ENCODE data around the gene SH2D4B.

SH2D4B gene

DNA sequence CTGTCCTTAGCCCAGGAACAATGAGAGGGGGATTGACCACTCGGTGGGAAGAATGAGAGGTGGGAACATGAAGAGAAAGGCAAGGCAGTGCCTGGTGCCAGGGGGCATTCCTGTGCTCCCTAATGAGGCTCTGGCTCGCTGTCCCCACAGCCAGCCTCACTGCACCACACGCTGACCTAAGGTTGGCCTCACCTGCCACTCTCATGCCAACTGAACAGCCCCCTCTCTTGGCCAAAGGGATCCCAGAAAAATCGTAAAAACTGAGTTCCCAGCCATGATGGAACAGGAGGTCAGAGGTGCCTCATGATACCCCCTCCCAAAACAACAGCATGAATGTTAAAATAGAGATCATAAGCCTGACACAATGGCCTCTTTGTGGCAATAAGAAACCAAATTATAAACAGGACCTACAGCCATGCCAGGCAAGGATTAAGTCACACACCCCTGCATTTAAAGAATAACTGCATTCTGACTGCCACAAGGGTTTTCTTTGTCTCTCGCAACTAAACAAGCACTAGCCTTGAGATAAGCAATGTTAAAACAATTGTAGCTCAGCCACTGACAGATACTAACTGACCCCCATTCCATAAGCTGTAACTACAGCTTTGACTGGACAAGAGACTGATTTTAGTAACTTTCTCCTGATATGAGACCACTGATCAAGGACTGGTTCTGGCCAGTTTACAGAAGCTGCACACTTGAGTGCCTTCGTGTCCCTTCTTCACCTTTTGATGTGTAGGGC, 149.2 kb downstream of the SH2D4B start:
- CTCF ChIA-PET, result interaction anchor here (1.1 to 2.5 kb wide), 4 partner anchors 13 to 86 kb away, joined by 3 to 10 read pairs (median 3); no protein-coding TSS in a partner anchor

DNA sequence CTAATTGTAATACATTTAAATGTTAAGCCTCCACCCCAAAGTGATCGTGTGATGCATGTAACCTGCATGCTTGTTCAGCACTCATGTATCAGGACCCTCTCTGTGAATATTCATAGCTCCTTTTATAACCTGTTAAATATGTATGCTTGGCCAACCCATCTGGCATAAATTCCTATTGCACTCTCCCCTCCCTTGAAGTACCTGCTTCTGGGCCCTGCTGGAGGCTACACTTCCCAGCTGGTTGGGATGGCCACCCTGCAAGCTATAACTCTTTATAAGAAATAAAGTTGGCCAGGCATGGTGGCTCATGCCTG, 149.7 kb downstream of the SH2D4B start:
- DNase-seq (ENCODE audit: extremely low spot score), result no peak
- TF ChIP-seq, protein P1, sequence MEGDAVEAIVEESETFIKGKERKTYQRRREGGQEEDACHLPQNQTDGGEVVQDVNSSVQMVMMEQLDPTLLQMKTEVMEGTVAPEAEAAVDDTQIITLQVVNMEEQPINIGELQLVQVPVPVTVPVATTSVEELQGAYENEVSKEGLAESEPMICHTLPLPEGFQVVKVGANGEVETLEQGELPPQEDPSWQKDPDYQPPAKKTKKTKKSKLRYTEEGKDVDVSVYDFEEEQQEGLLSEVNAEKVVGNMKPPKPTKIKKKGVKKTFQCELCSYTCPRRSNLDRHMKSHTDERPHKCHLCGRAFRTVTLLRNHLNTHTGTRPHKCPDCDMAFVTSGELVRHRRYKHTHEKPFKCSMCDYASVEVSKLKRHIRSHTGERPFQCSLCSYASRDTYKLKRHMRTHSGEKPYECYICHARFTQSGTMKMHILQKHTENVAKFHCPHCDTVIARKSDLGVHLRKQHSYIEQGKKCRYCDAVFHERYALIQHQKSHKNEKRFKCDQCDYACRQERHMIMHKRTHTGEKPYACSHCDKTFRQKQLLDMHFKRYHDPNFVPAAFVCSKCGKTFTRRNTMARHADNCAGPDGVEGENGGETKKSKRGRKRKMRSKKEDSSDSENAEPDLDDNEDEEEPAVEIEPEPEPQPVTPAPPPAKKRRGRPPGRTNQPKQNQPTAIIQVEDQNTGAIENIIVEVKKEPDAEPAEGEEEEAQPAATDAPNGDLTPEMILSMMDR (IDR thresholded peaks at IDR 0.05; ENCODE audit: control extremely low read depth, extremely low read depth, low read depth, missing control alignments), result no peak
- ChIA-PET CTCF (interaction anchor here (1.1 to 2.5 kb wide), 3 partner anchors 13 to 87 kb away, joined by 3 to 10 read pairs (median 3); no protein-coding TSS in a partner anchor), POLR2A (no interaction called here)

More for the DNA sequence above, 149.2 kb downstream of the SH2D4B start:
- TF ChIP-seq, protein P1 (IDR thresholded peaks at IDR 0.05; ENCODE audit: control extremely low read depth, extremely low read depth, low read depth, missing control alignments), result no peak
- no peak for DNase-seq (ENCODE audit: extremely low spot score)
- POLR2A ChIA-PET, result no interaction called here

DNA sequence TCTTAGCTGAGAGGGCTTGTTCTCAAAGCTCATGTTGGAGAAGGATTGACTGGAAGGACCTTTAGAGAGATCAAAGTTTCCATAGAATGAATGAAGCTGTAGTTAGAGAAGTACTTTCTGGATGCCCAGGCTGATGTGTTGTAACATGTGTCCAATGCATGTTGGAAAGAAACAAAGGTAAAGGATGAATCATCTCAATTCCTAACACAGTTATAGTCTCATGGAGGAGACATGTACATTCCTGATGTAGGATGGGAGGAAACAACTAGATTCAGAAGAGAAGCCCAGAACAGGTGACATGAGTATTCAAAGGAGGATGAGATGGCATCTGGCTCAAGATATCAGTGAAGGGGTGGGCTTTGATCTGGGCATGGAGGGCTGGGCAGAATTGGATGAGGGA, 152.7 kb downstream of the SH2D4B start:
- no peak for DNase-seq (ENCODE audit: extremely low spot score)
- POLR2A ChIA-PET, result no interaction called here
- CTCF ChIA-PET, result no interaction called here
- TF ChIP-seq, protein P1 (IDR thresholded peaks at IDR 0.05; ENCODE audit: control extremely low read depth, extremely low read depth, low read depth, missing control alignments), result no peak

DNA sequence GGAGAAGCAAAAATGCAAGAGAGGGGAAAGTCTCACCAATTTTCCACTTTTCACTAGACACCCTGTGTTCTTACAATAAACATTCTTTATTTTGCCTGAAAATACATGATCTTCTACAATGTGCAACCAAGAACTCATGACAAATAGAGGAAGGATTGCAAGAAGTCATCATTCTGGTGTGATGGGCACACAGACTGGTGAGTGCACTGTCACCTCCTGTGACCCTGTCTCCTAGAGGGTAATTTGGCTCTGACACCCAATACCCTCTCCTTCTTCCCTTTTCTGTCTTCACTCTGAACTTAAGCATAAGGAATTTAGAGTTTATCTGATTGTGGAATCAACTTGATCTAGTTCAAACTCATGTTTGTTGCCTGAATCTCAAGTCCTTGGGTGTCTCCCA, 153.7 kb downstream of the SH2D4B start:
- POLR2A ChIA-PET, result no interaction called here
- DNase-seq (ENCODE audit: extremely low spot score), result no peak
- CTCF ChIA-PET, result interaction anchor here (1.1 kb wide), 1 partner anchor 28 kb away, joined by 3 read pairs; no protein-coding TSS in a partner anchor
- TF ChIP-seq, protein P1 (IDR thresholded peaks at IDR 0.05; ENCODE audit: control extremely low read depth, extremely low read depth, low read depth, missing control alignments), result no peak

DNA sequence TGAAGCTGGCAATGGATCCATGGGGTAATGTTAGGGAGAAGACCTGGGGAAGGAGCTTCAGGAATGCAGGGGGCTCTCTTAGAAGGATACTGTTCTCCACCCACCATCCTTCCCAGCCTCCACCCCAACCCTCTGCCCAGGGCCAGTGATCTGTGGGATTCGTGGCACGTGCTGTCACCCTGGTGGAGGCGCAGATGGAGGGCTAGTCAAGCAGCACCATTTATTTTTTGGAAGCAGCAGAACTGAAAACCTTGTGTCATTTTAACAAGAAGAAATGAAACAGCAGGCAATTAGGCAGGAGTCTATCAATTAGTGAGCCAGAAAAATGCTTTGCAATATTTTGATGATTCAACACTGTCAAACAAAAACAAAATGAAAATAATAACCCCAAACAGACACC, 155.9 kb downstream of the SH2D4B start:
- no peak for DNase-seq (ENCODE audit: extremely low spot score)
- CTCF ChIA-PET, result interaction anchor here (1.1 to 2.1 kb wide), 6 partner anchors 8 to 231 kb away, joined by 3 to 10 read pairs (median 4); no protein-coding TSS in a partner anchor
- POLR2A ChIA-PET, result no interaction called here
- TF ChIP-seq, protein P1 (IDR thresholded peaks at IDR 0.05; ENCODE audit: control extremely low read depth, extremely low read depth, low read depth, missing control alignments), result no peak

DNA sequence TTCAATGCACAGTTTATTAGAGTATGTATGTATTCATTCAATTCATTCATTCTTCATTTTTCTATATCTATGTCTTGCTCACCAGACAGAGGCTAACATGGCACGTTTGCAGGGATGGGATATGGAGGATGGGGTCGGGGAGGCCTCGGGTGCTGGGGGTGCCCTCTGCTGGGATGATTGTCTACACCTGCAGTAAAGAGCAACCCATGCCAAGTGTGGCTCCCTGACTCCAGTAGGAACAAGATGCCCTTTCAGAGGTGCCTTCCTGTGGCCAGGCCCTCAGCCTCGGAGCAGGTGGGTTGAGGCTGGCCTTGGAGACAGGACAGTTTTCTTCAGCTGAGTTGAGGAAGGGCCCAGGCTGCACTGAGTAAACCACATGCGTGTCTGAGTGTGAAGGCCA, 157.2 kb downstream of the SH2D4B start:
- DNase-seq (ENCODE audit: extremely low spot score), result no peak
- ChIA-PET POLR2A (no interaction called here), CTCF (interaction anchor here (1.2 to 2.1 kb wide), 5 partner anchors 9 to 324 kb away, joined by 3 to 10 read pairs (median 4); no protein-coding TSS in a partner anchor)
- TF ChIP-seq, protein P1 (IDR thresholded peaks at IDR 0.05; ENCODE audit: control extremely low read depth, extremely low read depth, low read depth, missing control alignments), result no peak

All from GM10248 (cell line).